DMS114 treated with DMSO at 0.1 percent for 48 hours (cell line): ENCODE measurements around the gene NAPA.
"Not testable (repeated sequence)": the region's sequence is repeated elsewhere in the genome, so short reads cannot be mapped to it uniquely, and the experiment has no call there.

Experiments used
- DNase-seq: peaks from one replicate; lab custom pipeline; 2025; ENCODE audit not compliant: unreplicated experiment; lab: John Stamatoyannopoulos, UW

The NAPA gene

GRCh38 chr19:47487551-47488515 is 27.0 kb downstream of the NAPA start:
- no peak for DNase-seq

- no peak for DNase-seq
Measured at GRCh38 chr19:47486900-47487299, 28.0 kb downstream of the NAPA start.

- not testable (repeated sequence) for DNase-seq
Measured at GRCh38 chr19:47486220-47486619, 28.6 kb downstream of the NAPA start.

GRCh38 chr19:47485210-47485609 is 29.7 kb downstream of the NAPA start:
- DNase-seq = no peak

GRCh38 chr19:47483800-47484690 is 30.8 kb downstream of the NAPA start, which contains the start of gene KPTN:
Gene KPTN (minus strand): TSS chr19:47484219. CDS start chr19:47484160, 59 bp downstream.
- peak; percentile 76 for DNase-seq

- DNase-seq = no peak
Measured at GRCh38 chr19:47483200-47483599, 31.7 kb downstream of the NAPA start.

- no peak for DNase-seq
Measured at GRCh38 chr19:47481460-47482052, 33.3 kb downstream of the NAPA start.

GRCh38 chr19:47480658-47481057 is 34.2 kb downstream of the NAPA start:
- DNase-seq = no peak

- DNase-seq = no peak
Measured at GRCh38 chr19:47479701-47480503, 35.0 kb downstream of the NAPA start.

- no peak for DNase-seq
Measured at GRCh38 chr19:47476438-47476972, 38.4 kb downstream of the NAPA start.

- DNase-seq = no peak
Measured at GRCh38 chr19:47475465-47475864, 39.4 kb downstream of the NAPA start.

- DNase-seq = no peak
Measured at GRCh38 chr19:47473336-47473735, 41.5 kb downstream of the NAPA start.

GRCh38 chr19:47471733-47472457 is 43.0 kb downstream of the NAPA start, which contains the start of gene SLC8A2:
Gene SLC8A2 (minus strand): TSS chr19:47471893. CDS start chr19:47466403, 5,490 bp downstream.
- DNase-seq = no peak

- no peak for DNase-seq
Measured at GRCh38 chr19:47471381-47471732, 43.5 kb downstream of the NAPA start.

- DNase-seq = no peak
Measured at GRCh38 chr19:47470447-47471195, 44.2 kb downstream of the NAPA start.

GRCh38 chr19:47469719-47470118 is 45.1 kb downstream of the NAPA start:
- no peak for DNase-seq

GRCh38 chr19:47469363-47469700 is 45.5 kb downstream of the NAPA start:
- no peak for DNase-seq

- no peak for DNase-seq
Measured at GRCh38 chr19:47467914-47468313, 46.9 kb downstream of the NAPA start.

GRCh38 chr19:47465957-47466356 is 48.9 kb downstream of the NAPA start:
- no peak for DNase-seq
